Neuronal stem cell (in vitro differentiated cells): ENCODE data around the gene TGDS.

ENCODE experiments used
- DNase-seq: peaks from one replicate; pipeline ENCODE4 v3.0.0-alpha.2; 2013; ENCODE audit warnings: low spot score
- H2AFZ ChIP-seq: one replicate; pipeline ENCODE4 v1.6.1; 2013; ENCODE audit warnings: mild to moderate bottlenecking, low read length, inconsistent platforms
- H2AK5ac ChIP-seq: 2 replicates; pipeline ENCODE4 v1.6.1; 2013; ENCODE audit warnings: low read depth, mild to moderate bottlenecking, inconsistent platforms, low read length, moderate library complexity, mixed read lengths
- H2BK120ac ChIP-seq: 2 replicates; pipeline ENCODE4 v1.6.1; 2013; ENCODE audit warnings: low read depth, mild to moderate bottlenecking, inconsistent platforms, low read length, moderate library complexity, mixed read lengths
- H2BK12ac ChIP-seq: one replicate; pipeline ENCODE4 v1.6.1; 2013; ENCODE audit warnings: low read length, inconsistent platforms
- H2BK15ac ChIP-seq: 2 replicates; pipeline ENCODE4 v1.6.1; 2013; ENCODE audit warnings: mild to moderate bottlenecking, low read length, inconsistent platforms, mixed read lengths
- H2BK5ac ChIP-seq: one replicate; pipeline ENCODE4 v1.6.1; 2013; ENCODE audit warnings: inconsistent platforms, mild to moderate bottlenecking, low read length, moderate library complexity
- H3K14ac ChIP-seq: one replicate; pipeline ENCODE4 v1.6.1; 2013; ENCODE audit warnings: low read length, inconsistent platforms
- H3K18ac ChIP-seq: 2 replicates; pipeline ENCODE4 v1.6.1; 2013; ENCODE audit warnings: low read length, inconsistent platforms
- H3K23ac ChIP-seq: 2 replicates; pipeline ENCODE4 v1.6.1; 2013; ENCODE audit warnings: low read depth, mild to moderate bottlenecking, mixed read lengths, low read length, inconsistent platforms; ENCODE audit not compliant: poor library complexity
- H3K27ac ChIP-seq: replicated peaks from 3 replicates; pipeline ENCODE4 v1.5.1; 2013; ENCODE audit warnings: low read length, inconsistent platforms
- H3K27me3 ChIP-seq, 3 experiments: 2 replicates each; pipeline ENCODE4 v1.6.1; 2013; ENCODE audit warnings: low read length in 3 of 3, mild to moderate bottlenecking in 2 of 3, inconsistent platforms in 1 of 3, low read depth in 1 of 3, mixed read lengths in 1 of 3, moderate library complexity in 1 of 3; ENCODE audit not compliant: control insufficient read depth in 3 of 3, insufficient read depth in 3 of 3
- H3K36me3 ChIP-seq, 2 donors: replicated peaks in 1 of 2; 2 replicates each; pipeline ENCODE4 v1.6.1; 2013; ENCODE audit warnings: low read length in 2 of 2; ENCODE audit not compliant: control insufficient read depth in 2 of 2, insufficient read depth in 2 of 2
- H3K4ac ChIP-seq: 2 replicates; pipeline ENCODE4 v1.6.1; 2013; ENCODE audit warnings: inconsistent platforms, mild to moderate bottlenecking, low read length, moderate library complexity
- H3K4me1 ChIP-seq, 2 donors: 1 replicate in 1 of 2; 2 replicates in 1 of 2; pipeline ENCODE4 v1.6.1; 2013; ENCODE audit warnings: low read length in 2 of 2, low read depth in 1 of 2; ENCODE audit not compliant: control insufficient read depth in 2 of 2, insufficient read depth in 1 of 2
- H3K4me2 ChIP-seq: one replicate; pipeline ENCODE4 v1.6.1; 2013; ENCODE audit warnings: mild to moderate bottlenecking, low read length, inconsistent platforms; ENCODE audit not compliant: insufficient read depth, poor library complexity, severe bottlenecking
- H3K4me3 ChIP-seq, 2 donors: 2 replicates each; pipeline ENCODE4 v1.5.1; 2013; ENCODE audit warnings: low read length in 2 of 2, mild to moderate bottlenecking in 2 of 2, inconsistent platforms in 1 of 2, moderate library complexity in 1 of 2
- H3K79me1 ChIP-seq: one replicate; pipeline ENCODE4 v1.6.1; 2013; ENCODE audit warnings: low read depth, mild to moderate bottlenecking, inconsistent platforms, low read length, moderate library complexity
- H3K9ac ChIP-seq: one replicate; pipeline ENCODE4 v1.6.1; 2013; ENCODE audit warnings: mild to moderate bottlenecking, low read depth, low read length, inconsistent platforms; ENCODE audit not compliant: poor library complexity
- H3K9me3 ChIP-seq, 2 donors: replicated peaks in 1 of 2; 2 replicates each; pipeline versions ENCODE3 to v1.6.1; 2013; ENCODE audit warnings: low read length in 2 of 2, mild to moderate bottlenecking in 2 of 2, inconsistent platforms in 1 of 2, low read depth in 1 of 2, mixed read lengths in 1 of 2, moderate library complexity in 1 of 2; ENCODE audit not compliant: control insufficient read depth in 2 of 2, insufficient read depth in 1 of 2
- H4K8ac ChIP-seq: one replicate; pipeline ENCODE4 v1.6.1; 2013; ENCODE audit warnings: low read depth, mild to moderate bottlenecking, inconsistent platforms, low read length, moderate library complexity
- H4K91ac ChIP-seq: one replicate; pipeline ENCODE4 v1.6.1; 2013; ENCODE audit warnings: low read length, low read depth, mild to moderate bottlenecking, inconsistent platforms; ENCODE audit not compliant: poor library complexity
- WGBS, 2 donors: extraction: QIAGEN DNeasy Blood & Tissue Kit; methylation state at CpG; one replicate each; pipeline ENCODE4 v1.1.7; 2013; ENCODE audit warnings: missing lambda C conversion rate in 2 of 2, mixed read lengths in 1 of 2; ENCODE audit not compliant: insufficient read length in 2 of 2, insufficient replicate concordance in 1 of 2; ENCODE audit errors: extremely low coverage in 2 of 2; 5-methylcytosine and 5-hydroxymethylcytosine counted together

Gene TGDS

DNA sequence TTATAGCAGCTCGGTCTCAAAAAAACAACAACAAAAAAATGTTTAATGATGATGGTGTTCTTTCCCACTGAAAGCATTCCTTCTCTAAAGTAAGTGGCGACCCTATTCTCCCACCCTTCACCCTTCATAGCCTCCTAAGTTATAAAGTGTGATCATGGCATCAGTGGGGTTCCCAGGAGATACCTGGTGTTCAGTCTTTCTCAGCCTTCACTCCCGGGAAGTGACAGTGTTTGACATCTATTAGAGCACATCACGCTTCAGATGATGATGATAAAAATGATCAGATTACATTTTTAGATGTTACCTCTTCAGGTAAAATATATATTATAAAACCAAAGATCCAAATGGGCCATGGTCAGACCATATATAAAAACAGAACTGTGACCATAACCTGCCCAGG lies 51.0 kb downstream of the TGDS start:
- no peak overlapping the region for H4K8ac ChIP-seq
- no peak overlapping the region for H3K4me2 ChIP-seq
- no peak for DNase-seq
- no peak overlapping the region for H2BK15ac ChIP-seq
- peaks cover 0 to 8% (median 0%) of the 10 kb centered on the region in 3 experiments for H3K27me3 ChIP-seq
- H3K18ac ChIP-seq: no peak overlapping the region
- no peak overlapping the region for H2BK5ac ChIP-seq
- no peak overlapping the region for H4K91ac ChIP-seq
- H3K79me1 ChIP-seq: no peaks in the 10 kb centered on the region
- H2AK5ac ChIP-seq: no peak overlapping the region
- H2BK120ac ChIP-seq: no peak overlapping the region
- H3K9ac ChIP-seq: no peak overlapping the region
- no peak overlapping the region for H3K27ac ChIP-seq
- no peaks in the 10 kb centered on the region for H3K36me3 ChIP-seq
- H3K4ac ChIP-seq: no peak overlapping the region
- H3K4me1 ChIP-seq: peaks cover 2 to 17% of the 10 kb centered on the region in 2 donors
- H3K9me3 ChIP-seq: no peaks in the 10 kb centered on the region
- no peak overlapping the region for H3K4me3 ChIP-seq
- H3K23ac ChIP-seq: no peak overlapping the region
- no peak overlapping the region for H2AFZ ChIP-seq
- no CpG with 5 or more reads among the region's 4 CpGs for WGBS, 2 donors
- H3K14ac ChIP-seq: no peak overlapping the region
- H2BK12ac ChIP-seq: no peak overlapping the region

DNA sequence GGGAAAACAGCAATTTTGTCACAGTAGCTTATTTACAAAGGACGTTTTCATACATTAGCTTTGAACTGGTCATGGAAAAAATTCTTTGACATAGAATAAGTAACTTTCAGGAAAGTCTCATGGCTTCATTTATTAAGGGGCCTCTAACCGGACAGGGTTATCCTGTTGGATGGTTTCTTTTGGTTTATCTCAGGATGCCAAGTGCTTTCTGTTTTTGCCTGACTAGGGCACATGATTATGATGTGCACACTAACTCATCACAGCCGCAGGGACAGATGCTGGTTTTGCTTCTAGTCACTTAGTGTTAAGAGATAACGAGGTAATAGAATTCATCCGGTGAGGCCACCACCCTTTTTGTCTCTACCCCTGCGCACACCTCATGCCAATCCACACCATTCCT lies 53.0 kb downstream of the TGDS start:
- DNase-seq: no peak
- Histone ChIP-seq H3K4ac (no peak overlapping the region), H4K91ac (no peak overlapping the region), H3K27me3 (peaks cover 0 to 21% (median 0%) of the 10 kb centered on the region in 3 experiments), H3K18ac (no peak overlapping the region), H2BK15ac (no peak overlapping the region), H3K14ac (no peak overlapping the region), H3K9ac (no peak overlapping the region), H2AFZ (no peak overlapping the region), H3K4me2 (no peak overlapping the region), H2BK5ac (no peak overlapping the region), H3K79me1 (no peaks in the 10 kb centered on the region), H3K9me3 (no peaks in the 10 kb centered on the region), H3K4me3 (no peak overlapping the region), H3K23ac (no peak overlapping the region), H2BK12ac (no peak overlapping the region), H2AK5ac (no peak overlapping the region), H3K4me1 (peaks cover 0 to 13% of the 10 kb centered on the region in 2 donors), H3K27ac (no peak overlapping the region), H2BK120ac (no peak overlapping the region), H4K8ac (no peak overlapping the region), H3K36me3 (no peaks in the 10 kb centered on the region)
- WGBS, 2 donors: no CpG with 5 or more reads among the region's 6 CpGs

DNA sequence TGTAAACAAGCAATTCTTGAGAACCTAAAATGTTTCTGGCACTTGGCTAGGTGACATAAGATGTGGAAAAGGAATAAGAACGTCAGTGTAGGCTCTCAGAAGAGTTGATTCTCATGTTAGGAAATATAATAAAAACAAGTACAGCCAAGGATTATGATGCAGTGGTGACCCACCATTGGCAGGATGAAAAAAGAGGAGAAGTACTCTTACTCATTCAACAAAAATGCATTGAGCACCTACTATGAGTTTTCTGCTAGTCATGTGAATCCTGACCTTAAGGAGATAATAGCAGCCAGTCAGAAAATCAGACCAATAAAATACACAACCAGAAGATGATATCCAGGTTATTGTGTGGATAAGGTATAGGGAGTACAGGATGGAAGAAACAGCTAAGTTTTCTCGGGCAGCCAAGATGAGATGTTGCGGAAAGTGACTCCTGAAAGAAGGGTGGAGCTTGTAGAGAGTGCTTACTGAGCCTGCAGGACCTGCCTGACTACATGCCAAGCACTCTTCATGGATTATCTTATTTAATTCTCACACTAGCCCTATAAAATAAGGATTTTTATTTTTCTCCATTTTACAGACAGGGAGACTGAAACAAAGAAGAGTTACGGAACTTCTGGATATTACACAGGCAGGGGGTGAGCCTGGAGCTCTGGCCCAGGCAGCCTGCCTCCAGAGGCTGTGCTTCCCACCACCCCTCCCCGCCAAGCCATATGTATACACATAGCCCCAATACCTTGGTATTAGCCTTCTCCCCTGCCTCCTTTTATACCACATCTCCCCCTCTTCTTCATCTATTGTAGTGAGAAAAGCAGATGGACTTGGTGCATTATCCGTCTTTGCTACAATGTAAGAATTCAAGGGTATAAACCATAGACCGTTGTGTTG lies 58.0 kb downstream of the TGDS start:
- Histone ChIP-seq H4K8ac (no peak overlapping the region), H3K9me3 (no peaks in the 10 kb centered on the region), H3K79me1 (no peaks in the 10 kb centered on the region), H3K4me1 (no peaks in the 10 kb centered on the region), H3K4ac (no peak overlapping the region), H3K9ac (no peak overlapping the region), H4K91ac (no peak overlapping the region), H3K27ac (no peak overlapping the region), H3K23ac (no peak overlapping the region), H2BK15ac (no peak overlapping the region), H2BK5ac (no peak overlapping the region), H2BK120ac (no peak overlapping the region), H3K4me2 (no peak overlapping the region), H3K4me3 (no peak overlapping the region), H3K36me3 (no peaks in the 10 kb centered on the region), H3K14ac (no peak overlapping the region), H2AK5ac (no peak overlapping the region), H3K27me3 (peaks cover 0 to 35% (median 0%) of the 10 kb centered on the region in 3 experiments), H2AFZ (no peak overlapping the region), H3K18ac (no peak overlapping the region), H2BK12ac (no peak overlapping the region)
- DNase-seq: no peak
- WGBS, 2 donors: no CpG with 5 or more reads among the region's 7 CpGs

DNA sequence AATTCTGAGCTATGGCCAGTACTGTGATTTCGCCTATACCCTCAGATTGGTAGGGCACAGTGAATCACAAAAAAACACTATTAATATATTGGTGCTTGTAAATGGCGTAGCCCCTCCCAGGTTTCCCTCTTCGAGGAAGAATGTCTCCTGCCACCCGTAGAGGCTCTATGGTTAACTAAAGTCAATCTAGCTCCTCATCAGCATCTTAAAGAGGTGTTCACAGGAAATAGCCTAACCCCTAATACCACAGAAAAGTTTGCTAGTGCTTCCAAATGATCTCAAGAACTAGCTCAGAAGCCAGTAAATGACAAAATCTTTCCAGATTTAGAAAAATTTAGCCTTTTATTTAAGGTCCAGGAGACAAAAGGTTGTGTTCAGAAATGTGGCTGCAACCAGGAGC lies 60.2 kb downstream of the TGDS start:
- Histone ChIP-seq H3K18ac (no peak overlapping the region), H3K23ac (no peak overlapping the region)
- WGBS, 2 donors: no CpG with 5 or more reads among the region's 4 CpGs

More for the DNA sequence above, 60.2 kb downstream of the TGDS start:
- no peak overlapping the region for H2AK5ac ChIP-seq
- H2AFZ ChIP-seq: no peak overlapping the region
- no peak overlapping the region for H3K9ac ChIP-seq
- no peak overlapping the region for H2BK5ac ChIP-seq
- no peak overlapping the region for H3K27ac ChIP-seq
- H3K14ac ChIP-seq: no peak overlapping the region
- H3K9me3 ChIP-seq: no peaks in the 10 kb centered on the region
- H2BK12ac ChIP-seq: no peak overlapping the region
- no peak overlapping the region for H4K8ac ChIP-seq
- no peak overlapping the region for H4K91ac ChIP-seq
- no peak overlapping the region for H3K4ac ChIP-seq
- no peaks in the 10 kb centered on the region for H3K36me3 ChIP-seq
- no peaks in the 10 kb centered on the region for H3K79me1 ChIP-seq
- no peak overlapping the region for H3K4me2 ChIP-seq
- no peak overlapping the region for H2BK120ac ChIP-seq
- peaks cover 0 to 33% (median 0%) of the 10 kb centered on the region in 3 experiments for H3K27me3 ChIP-seq
- no peaks in the 10 kb centered on the region for H3K4me1 ChIP-seq
- no peak overlapping the region for H2BK15ac ChIP-seq
- no peak overlapping the region for H3K4me3 ChIP-seq
- no peak for DNase-seq
